SHP77 (cell line): ENCODE measurements around the gene SNED1.

Source experiments
- DNase-seq, 2 experiments: peaks; one replicate each; lab custom pipeline; 2025; lab: John Stamatoyannopoulos, UW

The SNED1 gene

GRCh38 chr2:241049739-241050623, 51.6 kb downstream of the SNED1 start:
- no peak for DNase-seq

- no peak for DNase-seq
Observed at GRCh38 chr2:241050624-241051577, 52.5 kb downstream of the SNED1 start.

GRCh38 chr2:241051578-241052487, 53.4 kb downstream of the SNED1 start:
- no peak for DNase-seq

GRCh38 chr2:241052677-241053360, 54.4 kb downstream of the SNED1 start:
- DNase-seq, result no peak

GRCh38 chr2:241053576-241054251, 55.3 kb downstream of the SNED1 start:
- no peak for DNase-seq

GRCh38 chr2:241061275-241061674, 62.9 kb downstream of the SNED1 start:
- no peak for DNase-seq

- no peak for DNase-seq
Observed at GRCh38 chr2:241062389-241063092, 64.1 kb downstream of the SNED1 start.

GRCh38 chr2:241063093-241063551, 64.7 kb downstream of the SNED1 start:
- DNase-seq, result no peak

- no peak for DNase-seq
Observed at GRCh38 chr2:241063587-241063986, 65.2 kb downstream of the SNED1 start.

GRCh38 chr2:241064008-241064801, 65.8 kb downstream of the SNED1 start:
- DNase-seq, result no peak

- DNase-seq, result no peak
Observed at GRCh38 chr2:241064802-241065354, 66.5 kb downstream of the SNED1 start.

- DNase-seq, result no peak
Observed at GRCh38 chr2:241065355-241065803, 67.0 kb downstream of the SNED1 start.

GRCh38 chr2:241066171-241066892, 67.9 kb downstream of the SNED1 start:
- DNase-seq, result no peak

GRCh38 chr2:241066893-241067341, 68.5 kb downstream of the SNED1 start:
- DNase-seq, result no peak

GRCh38 chr2:241067501-241068135, 69.2 kb downstream of the SNED1 start:
- DNase-seq, result no peak

- DNase-seq, result no peak
Observed at GRCh38 chr2:241068136-241068941, 69.9 kb downstream of the SNED1 start.
